ENCODE measurements around the gene IVNS1ABP. TPM values are rescaled to one million over a fixed set of nuclear protein-coding genes. Genes with fewer than 3 reads are reported as not detected.
"Not testable (repeated sequence)": the region's sequence is repeated elsewhere in the genome, so short reads cannot be mapped to it uniquely, and the experiment has no call there.

IVNS1ABP gene
- total RNA-seq, 4 donors from 2014 or later: 116 to 189 (median 145) TPM

GRCh38 chr1:185263292-185263691 lies 53.8 kb downstream of the IVNS1ABP start:
- Histone ChIP-seq H3K4me1 (no peaks in the 10 kb centered on the region), H3K27me3 (no peaks in the 10 kb centered on the region), H3K27ac (no peak overlapping the region), H3K4me3 (no peak overlapping the region), H3K36me3 (no peaks in the 10 kb centered on the region), H3K9me3 (no peaks in the 10 kb centered on the region)
- TF ChIP-seq CTCF (IDR thresholded peaks at IDR 0.05) (no peak), POLR2AphosphoS5 (IDR thresholded peaks at IDR 0.05) (no peak), POLR2A (IDR thresholded peaks at IDR 0.05) (no peak), EP300 (IDR thresholded peaks at IDR 0.05) (no peak)
- no peak for DNase-seq (ENCODE audit: low spot score in 2 of 2)
- WGBS: 98% methylated on average over 3 of the region's 3 CpGs

- Histone ChIP-seq H3K27ac (no peak overlapping the region), H3K36me3 (no peaks in the 10 kb centered on the region), H3K27me3 (no peaks in the 10 kb centered on the region), H3K4me1 (no peaks in the 10 kb centered on the region), H3K4me3 (no peak overlapping the region), H3K9me3 (no peaks in the 10 kb centered on the region)
- 88% methylated on average over 1 of the region's 1 CpG for WGBS
- no peak for DNase-seq (ENCODE audit: low spot score in 2 of 2)
- TF ChIP-seq EP300 (IDR thresholded peaks at IDR 0.05): no peak
- no peak for TF ChIP-seq POLR2A (IDR thresholded peaks at IDR 0.05)
- TF ChIP-seq CTCF (IDR thresholded peaks at IDR 0.05): no peak
These were observed 54.9 kb downstream of the IVNS1ABP start for GRCh38 chr1:185262151-185262550.

GRCh38 chr1:185260611-185261010 lies 56.4 kb downstream of the IVNS1ABP start:
- no peaks in the 10 kb centered on the region for H3K27me3 ChIP-seq
- no peak for DNase-seq (ENCODE audit: low spot score in 2 of 2)
- no peak overlapping the region for H3K27ac ChIP-seq
- no peaks in the 10 kb centered on the region for H3K4me1 ChIP-seq
- WGBS: 85% methylated on average over 1 of the region's 1 CpG
- no peaks in the 10 kb centered on the region for H3K9me3 ChIP-seq
- no peak overlapping the region for H3K4me3 ChIP-seq
- no peak for TF ChIP-seq POLR2A (IDR thresholded peaks at IDR 0.05)
- H3K36me3 ChIP-seq: no peaks in the 10 kb centered on the region

GRCh38 chr1:185258676-185259075 lies 58.4 kb downstream of the IVNS1ABP start:
- TF ChIP-seq POLR2AphosphoS5 (IDR thresholded peaks at IDR 0.05): no peak
- no peak for TF ChIP-seq POLR2A (IDR thresholded peaks at IDR 0.05)
- TF ChIP-seq CTCF (IDR thresholded peaks at IDR 0.05): no peak
- no peak for TF ChIP-seq EP300 (IDR thresholded peaks at IDR 0.05)
- H3K36me3 ChIP-seq: no peaks in the 10 kb centered on the region
- H3K4me1 ChIP-seq: no peaks in the 10 kb centered on the region
- no peak overlapping the region for H3K4me3 ChIP-seq
- no peak for DNase-seq (ENCODE audit: low spot score in 2 of 2)
- no peak overlapping the region for H3K27ac ChIP-seq
- no peaks in the 10 kb centered on the region for H3K9me3 ChIP-seq
- 90% methylated on average over 1 of the region's 1 CpG for WGBS
- no peaks in the 10 kb centered on the region for H3K27me3 ChIP-seq

GRCh38 chr1:185257950-185258208 lies 59.2 kb downstream of the IVNS1ABP start:
- TF ChIP-seq POLR2A (IDR thresholded peaks at IDR 0.05): no peak
- no peak for TF ChIP-seq CTCF (IDR thresholded peaks at IDR 0.05)
- TF ChIP-seq EP300 (IDR thresholded peaks at IDR 0.05): no peak
- TF ChIP-seq POLR2AphosphoS5 (IDR thresholded peaks at IDR 0.05): no peak
- no peaks in the 10 kb centered on the region for H3K4me1 ChIP-seq
- H3K27ac ChIP-seq: no peak overlapping the region
- H3K4me3 ChIP-seq: no peak overlapping the region
- WGBS: 88% methylated on average over 2 of the region's 2 CpGs
- H3K36me3 ChIP-seq: no peaks in the 10 kb centered on the region
- DNase-seq (ENCODE audit: low spot score in 2 of 2): no peak
- no peaks in the 10 kb centered on the region for H3K9me3 ChIP-seq
- H3K27me3 ChIP-seq: no peaks in the 10 kb centered on the region

- not testable (repeated sequence) for DNase-seq (ENCODE audit: low spot score in 2 of 2); H3K27me3 ChIP-seq; H3K4me3 ChIP-seq; H3K36me3 ChIP-seq; H3K9me3 ChIP-seq; H3K27ac ChIP-seq; H3K4me1 ChIP-seq
- 92% methylated on average over 14 of the region's 32 CpGs for WGBS
These were observed 59.7 kb downstream of the IVNS1ABP start for GRCh38 chr1:185257116-185257949.

- not testable (repeated sequence) for H3K36me3 ChIP-seq; H3K4me1 ChIP-seq; H3K27me3 ChIP-seq; H3K4me3 ChIP-seq; H3K9me3 ChIP-seq; DNase-seq (ENCODE audit: low spot score in 2 of 2); H3K27ac ChIP-seq
- 96% methylated on average over 5 of the region's 6 CpGs for WGBS
These were observed 61.4 kb downstream of the IVNS1ABP start for GRCh38 chr1:185255595-185255994.

- H3K4me1 ChIP-seq, H3K4me3 ChIP-seq: not testable (repeated sequence)
- WGBS: 86% methylated on average over 1 of the region's 1 CpG
These were observed 64.6 kb downstream of the IVNS1ABP start for GRCh38 chr1:185252404-185252803.

GRCh38 chr1:185251928-185252327 lies 65.1 kb downstream of the IVNS1ABP start:
- H3K9me3 ChIP-seq; H3K27ac ChIP-seq; H3K36me3 ChIP-seq; H3K4me1 ChIP-seq; H3K27me3 ChIP-seq; H3K4me3 ChIP-seq; DNase-seq (ENCODE audit: low spot score in 2 of 2): not testable (repeated sequence)
- 95% methylated on average over 4 of the region's 4 CpGs for WGBS

More at GRCh38 chr1:185252404-185252803, 64.6 kb downstream of the IVNS1ABP start:
- not testable (repeated sequence) for H3K27me3 ChIP-seq; H3K36me3 ChIP-seq; H3K27ac ChIP-seq; H3K9me3 ChIP-seq; DNase-seq (ENCODE audit: low spot score in 2 of 2)

Measured in suprapubic skin (tissue), 4 donors.